ENCODE data around the gene RTN4IP1.

RTN4IP1 gene

GRCh38 chr6:106522562-106523250 lies 106.6 kb downstream of the RTN4IP1 start:
- DNase-seq (ENCODE audit: extremely low read depth, low read depth) = no peak
- TF ChIP-seq CTCF (IDR thresholded peaks at IDR 0.05; ENCODE audit: low read depth, low read length, missing control alignments) = no peak
- H3K4me3 ChIP-seq (replicated peaks; ENCODE audit: low read depth, low read length) = no peak overlapping the region
